ENCODE results near the gene PNLIP.

The PNLIP gene

GRCh38 chr10:116545756-116546155 is at the start of gene PNLIP:
Gene PNLIP, plus strand, starts transcription at chr10:116545931. Its CDS starts 162 bp downstream, at chr10:116546093.
- Histone ChIP-seq H4K20me1 (ENCODE audit: low read depth, low read length) (no peaks in the 10 kb centered on the region), H3K9ac (ENCODE audit: low read length) (no peak within 1 kb of the TSS), H3K79me2 (ENCODE audit: insufficient read depth, low read length) (no peaks in the 10 kb centered on the region), H3K4me3 (ENCODE audit: insufficient read depth, low read length, poor library complexity, severe bottlenecking) (no peak within 1 kb of the TSS), H3K27ac (ENCODE audit: low read depth, low read length) (no peak within 1 kb of the TSS), H3K9me3 (ENCODE audit: insufficient read depth, low read length) (no peaks in the 10 kb centered on the region), H3F3A (ENCODE audit: insufficient read depth) (no peaks in the 10 kb centered on the region), H3K4me2 (ENCODE audit: low read depth, low read length, poor library complexity, severe bottlenecking) (no peak within 1 kb of the TSS), H3K9me2 (replicated peaks; ENCODE audit: insufficient read depth, low read length) (no peaks in the 10 kb centered on the region), H3K27me3 (ENCODE audit: low read length) (no peaks in the 10 kb centered on the region), H3K36me3 (ENCODE audit: low read length) (no peaks in the 10 kb centered on the region), H2AFZ (ENCODE audit: low read depth, low read length, severe bottlenecking) (no peak within 1 kb of the TSS)
- TF ChIP-seq EZH2phosphoT487 (conservative IDR thresholded peaks at IDR 0.05; ENCODE audit: low read length) (no peak), CTCF (IDR thresholded peaks at IDR 0.05; ENCODE audit: insufficient read depth, low read length, poor library complexity, severe bottlenecking) (no peak)

GRCh38 chr10:116504786-116505185 is 40.9 kb upstream of the PNLIP start:
- Histone ChIP-seq H3K9me3 (ENCODE audit: insufficient read depth, low read length) (no peaks in the 10 kb centered on the region), H3K27me3 (ENCODE audit: low read length) (no peaks in the 10 kb centered on the region), H3K36me3 (ENCODE audit: low read length) (no peaks in the 10 kb centered on the region), H3K27ac (ENCODE audit: low read depth, low read length) (no peak overlapping the region), H3K4me2 (ENCODE audit: low read depth, low read length, poor library complexity, severe bottlenecking) (no peak overlapping the region), H3K4me3 (ENCODE audit: insufficient read depth, low read length, poor library complexity, severe bottlenecking) (no peak overlapping the region), H3K9me2 (replicated peaks; ENCODE audit: insufficient read depth, low read length) (no peaks in the 10 kb centered on the region), H3F3A (ENCODE audit: insufficient read depth) (no peaks in the 10 kb centered on the region), H2AFZ (ENCODE audit: low read depth, low read length, severe bottlenecking) (no peak overlapping the region), H4K20me1 (ENCODE audit: low read depth, low read length) (no peaks in the 10 kb centered on the region), H3K9ac (ENCODE audit: low read length) (no peak overlapping the region), H3K79me2 (ENCODE audit: insufficient read depth, low read length) (no peaks in the 10 kb centered on the region)
- TF ChIP-seq CTCF (IDR thresholded peaks at IDR 0.05; ENCODE audit: insufficient read depth, low read length, poor library complexity, severe bottlenecking) (no peak), EZH2phosphoT487 (conservative IDR thresholded peaks at IDR 0.05; ENCODE audit: low read length) (no peak)

- no peak for TF ChIP-seq EZH2phosphoT487 (conservative IDR thresholded peaks at IDR 0.05; ENCODE audit: low read length)
- Histone ChIP-seq H3K36me3 (ENCODE audit: low read length) (no peaks in the 10 kb centered on the region), H3K4me3 (ENCODE audit: insufficient read depth, low read length, poor library complexity, severe bottlenecking) (no peak overlapping the region), H3K9me2 (replicated peaks; ENCODE audit: insufficient read depth, low read length) (no peaks in the 10 kb centered on the region), H3K9ac (ENCODE audit: low read length) (no peak overlapping the region), H3K9me3 (ENCODE audit: insufficient read depth, low read length) (no peaks in the 10 kb centered on the region), H2AFZ (ENCODE audit: low read depth, low read length, severe bottlenecking) (no peak overlapping the region), H4K20me1 (ENCODE audit: low read depth, low read length) (no peaks in the 10 kb centered on the region), H3K79me2 (ENCODE audit: insufficient read depth, low read length) (no peaks in the 10 kb centered on the region), H3K27ac (ENCODE audit: low read depth, low read length) (no peak overlapping the region), H3K4me2 (ENCODE audit: low read depth, low read length, poor library complexity, severe bottlenecking) (no peak overlapping the region), H3K27me3 (ENCODE audit: low read length) (no peaks in the 10 kb centered on the region), H3F3A (ENCODE audit: insufficient read depth) (no peaks in the 10 kb centered on the region)
Measured at GRCh38 chr10:116510565-116510964, 35.2 kb upstream of the PNLIP start.

- Histone ChIP-seq H2AFZ (ENCODE audit: low read depth, low read length, severe bottlenecking) (no peak overlapping the region), H3F3A (ENCODE audit: insufficient read depth) (no peaks in the 10 kb centered on the region), H4K20me1 (ENCODE audit: low read depth, low read length) (no peaks in the 10 kb centered on the region), H3K36me3 (ENCODE audit: low read length) (no peaks in the 10 kb centered on the region), H3K4me3 (ENCODE audit: insufficient read depth, low read length, poor library complexity, severe bottlenecking) (no peak overlapping the region), H3K4me2 (ENCODE audit: low read depth, low read length, poor library complexity, severe bottlenecking) (no peak overlapping the region), H3K27me3 (ENCODE audit: low read length) (no peaks in the 10 kb centered on the region), H3K79me2 (ENCODE audit: insufficient read depth, low read length) (no peaks in the 10 kb centered on the region), H3K9ac (ENCODE audit: low read length) (no peak overlapping the region), H3K9me2 (replicated peaks; ENCODE audit: insufficient read depth, low read length) (no peaks in the 10 kb centered on the region), H3K9me3 (ENCODE audit: insufficient read depth, low read length) (no peaks in the 10 kb centered on the region), H3K27ac (ENCODE audit: low read depth, low read length) (no peak overlapping the region)
- TF ChIP-seq CTCF (IDR thresholded peaks at IDR 0.05; ENCODE audit: insufficient read depth, low read length, poor library complexity, severe bottlenecking): no peak
- TF ChIP-seq EZH2phosphoT487 (conservative IDR thresholded peaks at IDR 0.05; ENCODE audit: low read length): no peak
Measured at GRCh38 chr10:116511365-116511764, 34.4 kb upstream of the PNLIP start.

Data from SU-DHL-6 (cell line).